WERI-Rb-1 (cell line): ENCODE results near the gene SESN3.
A peak's percentile ranks its signal among the peaks of the same experiment; 100 is the strongest.

Source experiments
- DNase-seq: peaks from one replicate; pipeline ENCODE4 v3.0.0-alpha.2; 2020
- H3K27ac ChIP-seq: fragments of 250-450 bp; sonication (Bioruptor Pico); 2 replicates; pipeline ENCODE4 v1.5.1; 2020; ENCODE audit warnings: mild to moderate bottlenecking, moderate library complexity
- H3K27me3 ChIP-seq: fragments of 250-450 bp; sonication (Bioruptor Pico); 2 replicates; pipeline ENCODE4 v1.5.1; 2021; ENCODE audit warnings: mild to moderate bottlenecking, low read depth, moderate library complexity; ENCODE audit not compliant: insufficient read depth, severe bottlenecking
- H3K36me3 ChIP-seq: fragments of 250-450 bp; sonication (Bioruptor Pico); 2 replicates; pipeline ENCODE4 v1.5.1; 2020; ENCODE audit warnings: mild to moderate bottlenecking, moderate library complexity
- H3K4me3 ChIP-seq: 2 replicates; pipeline ENCODE4 v1.5.1; 2011; ENCODE audit warnings: low read depth, mild to moderate bottlenecking, control low read depth, low read length
- H3K9me3 ChIP-seq: fragments of 250-450 bp; sonication (Bioruptor Pico); 2 replicates; pipeline ENCODE4 v1.5.1; 2021; ENCODE audit warnings: mild to moderate bottlenecking, moderate library complexity; ENCODE audit not compliant: severe bottlenecking
- CTCF ChIP-seq: IDR thresholded peaks from 2 replicates; pipeline ENCODE4 v1.5.1; 2011; ENCODE audit warnings: low read depth, mild to moderate bottlenecking, control low read depth, inconsistent platforms, low read length

The SESN3 gene

GRCh38 chr11:95150956-95151684 is 79.9 kb downstream of the SESN3 start:
- H3K27me3 ChIP-seq: no peaks in the 10 kb centered on the region
- H3K36me3 ChIP-seq: no peaks in the 10 kb centered on the region
- no peaks in the 10 kb centered on the region for H3K9me3 ChIP-seq
- no peak overlapping the region for H3K4me3 ChIP-seq
- TF ChIP-seq CTCF: peak; percentile 69
- no peak overlapping the region for H3K27ac ChIP-seq
- DNase-seq: peak; percentile 82

- Histone ChIP-seq H3K4me3 (no peak overlapping the region), H3K36me3 (no peaks in the 10 kb centered on the region), H3K27ac (no peak overlapping the region), H3K27me3 (no peaks in the 10 kb centered on the region), H3K9me3 (no peaks in the 10 kb centered on the region)
- no peak for DNase-seq
- TF ChIP-seq CTCF: no peak
These were observed 81.2 kb downstream of the SESN3 start for GRCh38 chr11:95149651-95150364.

- Histone ChIP-seq H3K27me3 (no peaks in the 10 kb centered on the region), H3K4me3 (no peak overlapping the region), H3K36me3 (no peaks in the 10 kb centered on the region)
These were observed 82.1 kb downstream of the SESN3 start for GRCh38 chr11:95148938-95149337.

GRCh38 chr11:95148406-95148805 is 82.6 kb downstream of the SESN3 start:
- Histone ChIP-seq H3K4me3 (no peak overlapping the region), H3K36me3 (no peaks in the 10 kb centered on the region), H3K27ac (no peak overlapping the region), H3K27me3 (no peaks in the 10 kb centered on the region), H3K9me3 (no peaks in the 10 kb centered on the region)
- no peak for TF ChIP-seq CTCF
- DNase-seq: no peak

More at GRCh38 chr11:95148938-95149337, 82.1 kb downstream of the SESN3 start:
- H3K27ac ChIP-seq: no peak overlapping the region
- no peaks in the 10 kb centered on the region for H3K9me3 ChIP-seq
- no peak for TF ChIP-seq CTCF
- no peak for DNase-seq

GRCh38 chr11:95147364-95147905 is 83.6 kb downstream of the SESN3 start:
- no peak for DNase-seq
- no peaks in the 10 kb centered on the region for H3K27me3 ChIP-seq
- TF ChIP-seq CTCF: no peak

More at GRCh38 chr11:95147364-95147905, 83.6 kb downstream of the SESN3 start:
- H3K36me3 ChIP-seq: no peaks in the 10 kb centered on the region
- H3K9me3 ChIP-seq: no peaks in the 10 kb centered on the region
- no peak overlapping the region for H3K27ac ChIP-seq
- no peak overlapping the region for H3K4me3 ChIP-seq
